HG02885 (cell line): ENCODE data around the gene ITIH4.

Source experiments
- ATAC-seq: cut with Tn5 transposase; IDR thresholded peaks from one replicate; pipeline ENCODE4 v1.9.1; 2021; ENCODE audit warnings: mild to moderate bottlenecking; ENCODE audit not compliant: unreplicated experiment, poor library complexity

ITIH4 gene

DNA sequence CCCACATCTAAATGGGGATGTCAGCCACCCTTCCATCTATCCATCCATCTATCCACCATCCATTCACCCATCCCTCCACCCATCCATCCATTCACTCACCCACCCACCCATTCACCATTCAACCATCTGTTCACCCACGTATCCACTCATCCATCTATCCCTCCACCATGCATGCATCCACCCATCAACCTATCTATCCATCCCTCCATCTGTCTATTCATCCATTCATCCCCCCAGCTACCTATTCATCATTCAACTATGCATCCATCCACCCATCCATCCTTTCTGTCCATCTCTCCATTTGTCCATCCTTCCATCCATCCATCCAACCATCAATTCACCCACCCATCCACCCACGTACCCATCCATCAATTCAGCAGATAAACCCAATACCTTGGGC, 21.3 kb downstream of the ITIH4 start:
- no peak for ATAC-seq

DNA sequence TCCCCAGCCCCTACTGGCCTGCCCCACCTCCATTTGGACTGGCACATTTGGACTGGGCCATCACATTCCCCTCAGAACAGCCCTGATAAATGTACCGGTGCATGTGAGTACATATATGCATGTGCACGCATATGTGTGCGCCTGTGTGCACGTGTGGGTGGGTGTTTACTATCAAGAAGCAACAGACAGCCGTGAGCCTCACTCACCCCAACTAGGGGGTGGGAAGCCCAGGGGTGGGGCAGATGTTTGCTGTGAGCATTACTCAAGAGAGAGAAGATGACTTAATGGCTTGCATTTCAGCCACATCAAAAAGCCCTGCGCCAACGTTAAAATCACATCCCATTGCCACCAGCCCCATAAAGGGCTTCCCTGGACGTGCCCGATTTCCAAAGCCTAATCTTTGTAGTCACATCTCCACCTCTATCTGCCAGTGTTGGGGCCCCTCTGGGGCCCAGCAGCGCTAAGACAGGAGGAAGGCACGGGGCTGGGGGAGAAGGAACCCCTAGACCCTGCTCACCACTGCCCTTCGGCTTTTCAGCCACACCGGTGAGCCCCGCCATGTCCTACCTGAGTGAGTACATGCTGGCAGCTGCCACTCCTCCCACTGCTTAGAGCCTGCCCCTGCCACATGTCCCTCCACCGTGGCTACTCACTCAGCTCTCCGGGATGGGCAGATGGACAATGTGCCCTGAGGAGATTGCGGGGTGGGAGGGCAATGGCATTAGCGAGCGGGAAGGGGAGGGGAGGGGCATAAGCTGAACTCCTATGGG, 25.0 kb downstream of the ITIH4 start:
- no peak for ATAC-seq

GRCh38 chr3:52801839-52802238, 28.6 kb downstream of the ITIH4 start:
- ATAC-seq, result no peak

DNA sequence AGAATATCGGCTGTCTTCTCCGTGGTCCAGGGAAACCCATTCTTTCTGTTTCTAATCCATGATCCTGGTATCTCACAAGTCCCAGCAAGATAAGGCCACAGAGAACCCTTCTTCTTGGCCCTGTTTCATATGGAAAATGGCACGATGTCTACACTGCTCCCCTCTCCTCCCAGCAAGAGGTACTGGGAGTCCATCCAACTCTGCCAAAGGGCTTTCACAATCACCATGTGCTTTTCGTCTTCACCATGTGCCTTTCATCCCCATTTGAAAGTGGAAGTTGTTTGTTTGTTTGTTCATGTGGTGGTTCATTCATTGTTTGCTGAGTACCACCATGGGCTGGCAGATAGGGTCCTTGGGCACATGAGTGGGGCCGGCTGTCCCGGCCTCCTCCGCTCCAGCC, 30.4 kb downstream of the ITIH4 start:
- no peak for ATAC-seq

DNA sequence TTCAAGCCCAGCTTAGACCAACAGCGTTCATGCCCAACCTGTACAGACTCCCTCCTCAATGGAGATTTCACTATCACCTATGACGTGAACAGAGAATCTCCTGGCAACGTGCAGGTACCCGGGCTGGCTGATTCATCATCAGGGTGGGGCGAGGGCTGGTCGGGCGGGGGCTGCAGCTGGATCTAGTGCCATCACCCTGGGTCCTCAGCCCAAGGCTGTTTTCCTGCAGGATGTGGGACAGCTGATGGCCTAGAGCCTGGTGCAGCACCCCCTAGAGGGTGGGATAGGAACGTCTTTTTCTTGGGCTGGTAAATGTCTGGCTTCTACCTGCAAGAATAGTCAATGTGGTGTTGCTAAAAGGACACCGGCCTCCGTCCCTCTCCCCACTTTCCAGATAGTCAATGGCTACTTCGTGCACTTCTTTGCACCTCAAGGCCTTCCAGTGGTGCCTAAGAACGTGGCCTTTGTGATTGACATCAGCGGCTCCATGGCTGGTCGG, 31.4 kb downstream of the ITIH4 start:
- ATAC-seq, result no peak

DNA sequence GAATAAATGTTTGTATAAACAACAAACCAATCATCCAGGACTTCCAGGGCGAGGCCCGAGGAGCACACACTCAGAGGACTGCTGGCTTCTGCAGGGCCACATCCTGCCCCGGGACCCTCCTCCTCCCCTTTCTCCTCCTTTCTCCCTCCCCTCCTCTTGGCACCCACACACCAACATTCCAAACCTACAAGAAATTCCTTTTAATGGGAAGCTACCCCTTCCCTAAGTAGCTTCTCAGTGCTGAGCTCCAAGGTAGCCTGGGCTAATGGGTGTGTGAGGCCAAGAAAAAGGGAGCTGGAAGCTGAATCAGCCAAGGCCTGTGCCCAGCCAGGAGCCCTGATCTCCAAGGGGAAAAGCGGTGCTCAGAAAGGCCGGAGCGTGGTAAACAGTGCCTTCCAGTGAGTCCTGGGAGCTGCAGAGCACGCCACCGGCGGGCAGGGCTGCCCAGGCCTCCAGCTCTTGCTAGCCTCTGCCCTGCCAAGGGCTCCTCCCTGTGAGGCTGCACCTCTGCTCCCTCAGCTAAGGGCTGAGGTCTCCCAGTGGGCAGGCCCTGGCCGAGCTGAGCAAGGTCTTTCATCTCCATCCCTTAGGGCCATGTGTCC, 32.0 kb downstream of the ITIH4 start:
- ATAC-seq, result no peak

- ATAC-seq, result no peak
Measured at GRCh38 chr3:52796411-52796810, 34.1 kb downstream of the ITIH4 start.

GRCh38 chr3:52795298-52795900, 35.1 kb downstream of the ITIH4 start:
- ATAC-seq, result no peak

- no peak for ATAC-seq
Measured at GRCh38 chr3:52794612-52795099, 35.8 kb downstream of the ITIH4 start, which contains the start of gene ITIH3. ITIH3 (plus strand) TSS chr3:52794796; CDS start chr3:52794804, 8 bp downstream.

DNA sequence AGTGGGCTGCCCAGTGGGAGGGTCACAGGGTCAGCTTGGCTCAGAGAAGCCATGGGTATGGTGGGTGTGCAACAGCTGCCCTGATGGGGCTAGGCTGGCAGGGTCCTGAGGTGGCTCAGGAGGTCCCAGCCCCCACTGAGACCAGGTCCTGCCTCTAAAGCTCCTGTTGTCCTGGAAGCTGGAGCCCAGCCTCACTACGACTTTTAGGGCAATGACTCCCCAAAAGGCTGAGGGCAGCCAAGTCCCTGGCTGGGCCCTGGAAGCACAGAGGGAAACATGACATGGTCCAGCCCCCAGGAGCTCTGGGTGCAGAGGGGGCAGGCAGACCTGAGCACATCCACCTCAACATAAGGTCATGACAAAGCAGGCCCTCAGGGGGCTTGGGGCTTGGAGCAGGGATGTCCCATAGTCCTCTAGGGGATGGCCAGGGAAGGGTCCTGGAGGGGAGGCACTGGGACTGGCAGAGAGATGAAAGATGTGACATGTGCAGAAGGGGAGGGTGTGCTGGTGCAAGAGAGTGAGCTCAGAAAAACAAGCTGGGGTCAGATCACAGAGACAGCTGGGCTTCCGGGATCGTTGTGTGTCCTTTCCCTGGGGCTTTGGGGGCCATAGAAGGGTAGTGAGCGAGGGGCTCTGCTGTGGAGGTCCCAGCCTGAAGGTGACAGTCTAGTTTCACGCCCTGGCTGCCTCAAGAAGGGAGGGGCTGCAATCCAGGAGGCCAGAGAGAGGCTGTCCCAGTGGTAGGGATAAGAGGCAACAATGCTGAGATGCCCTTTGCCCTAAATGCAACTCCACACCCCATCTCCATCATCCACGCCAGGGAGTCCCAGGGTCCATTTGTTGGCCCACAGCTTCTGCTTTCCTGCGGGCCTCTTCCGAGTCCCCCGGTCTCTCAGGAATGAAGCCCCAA, 36.5 kb downstream of the ITIH4 start:
- ATAC-seq, result no peak

DNA sequence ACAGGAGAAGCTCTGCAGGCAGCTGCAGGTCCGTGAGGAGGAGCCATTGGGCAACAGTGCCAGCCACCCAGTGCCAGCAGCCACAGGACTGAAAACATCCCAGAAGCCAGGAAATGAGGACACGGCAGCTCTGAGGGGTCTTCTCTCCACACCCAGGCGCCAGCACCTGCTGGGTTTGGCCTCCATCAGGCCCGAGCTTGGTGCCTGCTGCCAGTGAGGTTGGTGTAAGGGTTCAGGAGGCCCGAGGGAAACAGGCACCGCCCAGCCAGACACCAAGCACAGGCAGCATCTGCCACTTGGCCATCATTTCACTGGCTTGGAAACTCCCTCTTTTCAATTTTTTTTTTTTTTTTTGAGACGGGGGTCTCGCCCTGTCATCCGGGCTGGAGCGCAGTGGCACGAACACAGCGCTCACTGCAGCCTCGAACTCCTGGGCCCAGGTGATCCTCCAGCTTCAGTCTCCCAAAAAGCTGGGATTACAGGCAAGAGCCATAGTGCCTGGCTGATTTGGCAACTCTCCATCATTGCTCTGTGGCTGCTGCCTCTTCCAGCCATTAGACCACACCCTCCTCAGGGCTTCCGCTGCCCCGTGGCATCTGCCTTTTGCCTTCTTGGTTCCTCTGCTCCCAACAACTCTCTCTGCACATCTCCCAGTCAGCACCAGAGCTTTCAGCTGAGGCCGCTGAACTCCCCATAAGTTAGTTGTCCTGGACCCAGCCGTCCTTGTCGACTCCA, 37.3 kb downstream of the ITIH4 start:
- no peak for ATAC-seq

GRCh38 chr3:52792413-52792812, 38.1 kb downstream of the ITIH4 start:
- no peak for ATAC-seq

DNA sequence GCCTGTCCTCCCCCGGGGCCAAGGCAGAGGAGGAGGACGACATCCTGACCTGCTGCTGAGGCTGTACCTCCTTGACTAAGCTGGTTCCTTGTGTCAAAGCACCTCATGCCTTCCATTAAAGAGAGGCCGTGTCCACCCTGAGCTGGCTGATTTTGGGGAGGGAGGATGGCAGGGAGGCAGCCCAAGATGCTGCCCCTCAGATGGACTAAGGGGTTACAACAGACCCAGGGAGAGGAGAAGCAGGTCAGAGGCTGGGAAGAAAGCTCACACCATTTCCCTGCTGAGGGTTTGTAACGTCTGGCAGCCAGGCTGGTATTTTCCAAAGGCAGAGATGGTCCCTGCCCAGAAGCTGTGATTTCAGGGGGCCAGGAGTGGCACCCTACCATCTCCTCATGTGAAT, 38.5 kb downstream of the ITIH4 start:
- ATAC-seq, result no peak

DNA sequence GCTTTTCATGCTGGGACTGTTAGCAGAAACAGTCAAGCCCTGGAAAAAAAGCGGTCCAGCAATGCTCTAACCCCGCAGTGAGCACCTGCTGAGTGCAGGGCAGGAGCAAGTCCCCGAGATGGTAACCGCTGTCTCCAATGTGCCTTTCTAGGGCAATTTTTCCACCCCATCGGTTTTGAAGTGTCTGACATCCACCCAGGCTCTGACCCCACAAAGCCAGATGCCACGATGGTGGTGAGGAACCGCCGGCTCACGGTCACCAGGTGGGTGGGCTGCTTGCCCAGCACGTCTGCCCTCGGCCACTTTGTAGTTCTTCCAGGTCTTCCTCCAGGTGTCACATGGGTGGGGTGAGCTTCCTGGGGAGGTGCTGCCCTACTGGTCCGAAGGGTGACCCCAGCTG, 39.1 kb downstream of the ITIH4 start:
- no peak for ATAC-seq

DNA sequence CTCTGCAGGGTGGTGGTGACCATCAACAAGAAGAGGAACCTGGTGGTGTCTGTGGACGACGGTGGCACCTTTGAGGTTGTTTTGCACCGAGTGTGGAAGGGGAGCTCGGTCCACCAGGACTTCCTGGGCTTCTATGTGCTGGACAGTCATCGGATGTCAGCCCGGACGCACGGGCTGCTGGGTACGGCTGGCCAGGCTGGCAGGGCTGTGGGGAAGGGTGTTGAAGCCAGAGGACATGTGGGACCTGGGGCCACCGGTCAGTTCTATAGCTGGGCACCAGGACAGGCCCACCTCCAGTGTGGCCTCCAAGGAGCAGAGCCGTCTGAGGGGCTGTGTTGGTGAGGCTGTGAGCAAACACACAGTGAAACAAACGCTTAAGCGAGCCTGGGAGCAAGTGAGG, 39.7 kb downstream of the ITIH4 start:
- ATAC-seq, result no peak

DNA sequence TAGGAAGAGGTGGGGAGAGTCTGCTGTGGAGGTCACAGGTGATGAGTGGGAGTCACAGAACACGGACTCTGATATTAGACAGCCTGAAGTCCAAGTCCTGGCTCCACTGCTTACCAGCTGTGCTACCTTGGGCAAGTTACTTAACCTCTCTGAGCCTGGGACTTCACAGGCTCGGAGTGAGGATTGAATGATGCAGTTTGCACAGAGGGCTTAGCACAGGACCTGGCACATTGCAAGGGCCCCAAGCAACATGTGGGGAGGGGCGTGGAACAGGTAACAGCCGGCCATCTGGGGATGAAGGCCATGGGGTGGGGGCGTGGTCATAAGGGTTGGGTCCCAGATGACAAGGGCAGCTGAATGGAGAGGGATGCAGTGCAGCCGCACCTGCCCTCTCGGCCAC, 40.1 kb downstream of the ITIH4 start:
- no peak for ATAC-seq

DNA sequence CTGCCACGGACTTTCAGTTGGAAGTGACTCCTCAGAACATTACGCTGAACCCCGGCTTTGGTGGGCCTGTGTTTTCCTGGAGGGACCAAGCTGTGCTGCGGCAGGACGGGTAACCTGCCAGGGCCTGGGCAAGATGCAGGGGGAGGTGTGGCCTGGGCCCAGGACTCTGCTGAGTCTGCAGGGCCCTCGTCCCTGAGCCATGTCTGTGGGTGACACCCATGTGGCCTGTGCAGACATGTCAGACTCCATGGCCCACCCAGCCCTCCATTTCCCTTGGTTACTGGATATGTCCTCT, 40.8 kb downstream of the ITIH4 start:
- no peak for ATAC-seq

DNA sequence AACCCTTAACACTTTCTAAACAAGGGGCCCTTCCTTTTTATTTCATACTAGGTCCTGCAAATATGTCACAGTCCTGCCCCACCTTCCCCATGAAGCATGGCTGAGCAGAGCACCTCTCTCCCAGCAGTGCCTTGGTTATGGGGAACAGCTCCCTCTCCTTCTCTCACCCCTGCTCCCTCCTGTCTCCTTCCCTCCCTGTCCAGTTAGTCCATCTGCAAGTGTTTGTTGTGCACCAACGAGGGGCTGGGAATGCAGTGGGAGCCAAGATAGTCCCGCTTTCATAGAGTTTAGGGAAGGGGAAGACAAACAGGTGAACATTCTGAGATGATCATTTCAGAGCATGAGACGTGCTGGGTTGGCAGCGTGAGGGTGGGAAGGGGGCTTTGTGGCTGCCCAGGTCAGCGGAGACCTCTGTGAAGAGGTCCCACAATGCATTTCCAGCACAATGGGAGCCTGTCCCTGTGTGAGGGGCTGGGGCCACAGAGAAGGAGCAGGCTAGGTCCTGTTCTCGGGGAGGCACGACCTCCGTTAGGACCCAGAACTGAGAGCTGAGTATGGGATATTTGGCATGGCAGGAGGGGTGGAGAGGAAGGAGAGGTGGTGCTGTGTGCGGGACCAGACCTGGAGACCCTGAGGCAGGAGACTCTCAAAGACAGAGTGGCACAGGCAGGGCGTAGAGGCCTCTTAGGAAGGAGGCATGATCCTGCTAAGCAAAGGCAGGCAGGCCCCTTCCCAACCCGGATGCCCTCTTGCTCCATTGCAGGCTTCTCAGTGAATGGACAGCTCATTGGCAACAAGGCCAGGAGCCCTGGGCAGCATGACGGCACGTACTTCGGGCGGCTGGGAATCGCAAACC, 41.4 kb downstream of the ITIH4 start:
- ATAC-seq, result no peak
